AG09319 (cell line): ENCODE data around the gene TMEM134.

Source experiments
- DNase-seq: peaks from one replicate; pipeline ENCODE4 v3.0.0-alpha.2; 2010; ENCODE audit warnings: low read depth; ENCODE audit errors: extremely low read depth
- CTCF ChIP-seq: IDR thresholded peaks from 2 replicates; pipeline ENCODE4 v1.5.1; 2011; ENCODE audit warnings: low read depth, mild to moderate bottlenecking, inconsistent platforms, low read length, moderate library complexity

TMEM134 gene

GRCh38 chr11:67455054-67455453 lies 14.0 kb downstream of the TMEM134 start, which contains the start of gene CABP4:
TSS of gene CABP4 (plus strand) at chr11:67455354. CDS start at chr11:67455424, 70 bp downstream.
- DNase-seq = no peak
- TF ChIP-seq CTCF = no peak

- no peak for DNase-seq
- TF ChIP-seq CTCF = no peak
Measured at GRCh38 chr11:67453816-67454732, 15.0 kb downstream of the TMEM134 start.

GRCh38 chr11:67452141-67452952 lies 16.7 kb downstream of the TMEM134 start, which contains the start of gene GPR152:
TSS of gene GPR152 (minus strand) at chr11:67452729. CDS start at chr11:67452724, 5 bp downstream.
- no peak for DNase-seq
- TF ChIP-seq CTCF = no peak

GRCh38 chr11:67451658-67451976 lies 17.4 kb downstream of the TMEM134 start:
- DNase-seq = no peak

GRCh38 chr11:67450796-67451657 lies 18.0 kb downstream of the TMEM134 start:
- DNase-seq = no peak
- TF ChIP-seq CTCF = no peak

More at GRCh38 chr11:67451658-67451976, 17.4 kb downstream of the TMEM134 start:
- TF ChIP-seq CTCF = no peak

- DNase-seq = no peak
- no peak for TF ChIP-seq CTCF
Measured at GRCh38 chr11:67449116-67449844, 19.8 kb downstream of the TMEM134 start.
